ENCODE data around the gene EPHA8.

The EPHA8 gene

GRCh38 chr1:22547186-22547817 is 16.0 kb upstream of the EPHA8 start:
- TF ChIP-seq, protein P1, sequence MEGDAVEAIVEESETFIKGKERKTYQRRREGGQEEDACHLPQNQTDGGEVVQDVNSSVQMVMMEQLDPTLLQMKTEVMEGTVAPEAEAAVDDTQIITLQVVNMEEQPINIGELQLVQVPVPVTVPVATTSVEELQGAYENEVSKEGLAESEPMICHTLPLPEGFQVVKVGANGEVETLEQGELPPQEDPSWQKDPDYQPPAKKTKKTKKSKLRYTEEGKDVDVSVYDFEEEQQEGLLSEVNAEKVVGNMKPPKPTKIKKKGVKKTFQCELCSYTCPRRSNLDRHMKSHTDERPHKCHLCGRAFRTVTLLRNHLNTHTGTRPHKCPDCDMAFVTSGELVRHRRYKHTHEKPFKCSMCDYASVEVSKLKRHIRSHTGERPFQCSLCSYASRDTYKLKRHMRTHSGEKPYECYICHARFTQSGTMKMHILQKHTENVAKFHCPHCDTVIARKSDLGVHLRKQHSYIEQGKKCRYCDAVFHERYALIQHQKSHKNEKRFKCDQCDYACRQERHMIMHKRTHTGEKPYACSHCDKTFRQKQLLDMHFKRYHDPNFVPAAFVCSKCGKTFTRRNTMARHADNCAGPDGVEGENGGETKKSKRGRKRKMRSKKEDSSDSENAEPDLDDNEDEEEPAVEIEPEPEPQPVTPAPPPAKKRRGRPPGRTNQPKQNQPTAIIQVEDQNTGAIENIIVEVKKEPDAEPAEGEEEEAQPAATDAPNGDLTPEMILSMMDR (conservative IDR thresholded peaks at IDR 0.05) = no peak
- TF ChIP-seq ZFX (IDR thresholded peaks at IDR 0.05) = no peak
- no peak overlapping the region for H3K27ac ChIP-seq

- no peak for TF ChIP-seq ZFX (IDR thresholded peaks at IDR 0.05)
- TF ChIP-seq, protein P1 (conservative IDR thresholded peaks at IDR 0.05) = no peak
- no peak overlapping the region for H3K27ac ChIP-seq
Observed at GRCh38 chr1:22547818-22548462, 15.3 kb upstream of the EPHA8 start.

DNA sequence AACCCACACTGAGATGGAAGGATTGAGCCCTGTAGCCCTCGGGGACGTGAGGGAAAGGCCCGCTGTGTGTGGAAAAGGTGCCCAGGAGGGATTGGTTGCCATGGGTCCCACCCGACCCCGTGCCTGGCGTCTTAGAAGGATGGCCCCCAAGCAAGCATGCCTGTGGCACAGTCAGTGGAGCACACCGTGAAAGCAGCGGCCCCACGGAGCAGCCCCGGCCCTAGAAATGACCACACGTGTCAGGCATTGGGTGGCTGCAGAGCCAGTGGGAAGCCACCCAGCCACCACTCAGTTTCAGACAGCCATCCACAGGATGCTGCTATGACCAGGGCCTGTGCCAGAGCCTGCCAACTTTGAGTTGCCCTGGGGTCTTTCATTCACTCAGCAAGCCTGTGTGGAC is 13.3 kb upstream of the EPHA8 start:
- TF ChIP-seq, protein P1 (conservative IDR thresholded peaks at IDR 0.05) = no peak
- TF ChIP-seq ZFX (IDR thresholded peaks at IDR 0.05) = no peak
- H3K27ac ChIP-seq = no peak overlapping the region

- no peak overlapping the region for H3K27ac ChIP-seq
- TF ChIP-seq, protein P1 (conservative IDR thresholded peaks at IDR 0.05) = no peak
- no peak for TF ChIP-seq ZFX (IDR thresholded peaks at IDR 0.05)
Observed at GRCh38 chr1:22551591-22551990, 11.7 kb upstream of the EPHA8 start.

GRCh38 chr1:22552021-22552420 is 11.3 kb upstream of the EPHA8 start:
- no peak for TF ChIP-seq ZFX (IDR thresholded peaks at IDR 0.05)
- TF ChIP-seq, protein P1 (conservative IDR thresholded peaks at IDR 0.05) = no peak
- H3K27ac ChIP-seq = no peak overlapping the region

DNA sequence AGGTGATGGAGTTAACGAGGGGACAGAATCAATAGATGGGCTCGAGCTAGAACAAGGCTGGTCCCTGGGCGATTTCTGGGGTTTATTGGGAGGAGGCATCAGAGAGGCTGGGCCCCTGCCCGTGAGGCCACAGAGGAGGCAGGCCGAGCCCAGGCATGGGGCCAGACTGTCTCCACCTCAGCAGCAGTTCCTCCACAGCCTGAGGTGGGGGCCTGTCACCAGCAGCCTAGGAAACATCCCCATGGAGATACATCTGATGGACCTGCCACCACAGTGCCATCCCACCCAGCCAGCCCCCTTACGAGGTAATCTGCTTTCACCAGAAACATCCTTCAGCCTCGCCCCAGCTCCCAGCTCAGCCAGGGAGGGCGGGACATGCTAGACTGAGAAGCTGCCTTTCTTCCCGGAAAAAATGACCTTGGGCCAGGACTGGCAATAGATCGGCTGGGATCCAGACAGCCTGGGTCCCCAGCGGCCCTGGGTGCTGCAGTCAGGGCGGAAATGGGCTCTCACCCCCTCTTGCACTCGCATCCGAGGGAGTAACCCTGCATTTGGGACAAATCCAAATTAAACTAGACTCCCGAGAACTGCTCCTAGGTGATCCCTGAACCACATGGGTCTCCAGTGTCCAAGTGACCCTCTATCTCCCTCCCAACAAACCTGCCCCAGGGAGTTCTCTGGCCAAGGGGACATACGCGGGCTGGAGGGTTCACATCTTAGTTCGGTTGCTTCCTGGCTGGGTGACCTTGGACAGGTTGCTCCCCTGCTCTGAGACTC is 10.0 kb upstream of the EPHA8 start:
- H3K27ac ChIP-seq = no peak overlapping the region

More for the DNA sequence above, 10.0 kb upstream of the EPHA8 start:
- TF ChIP-seq, protein P1 (conservative IDR thresholded peaks at IDR 0.05) = no peak
- TF ChIP-seq ZFX (IDR thresholded peaks at IDR 0.05) = no peak

Measured in C4-2B (cell line).